ENCODE data around the gene OTOG.

Gene OTOG

DNA sequence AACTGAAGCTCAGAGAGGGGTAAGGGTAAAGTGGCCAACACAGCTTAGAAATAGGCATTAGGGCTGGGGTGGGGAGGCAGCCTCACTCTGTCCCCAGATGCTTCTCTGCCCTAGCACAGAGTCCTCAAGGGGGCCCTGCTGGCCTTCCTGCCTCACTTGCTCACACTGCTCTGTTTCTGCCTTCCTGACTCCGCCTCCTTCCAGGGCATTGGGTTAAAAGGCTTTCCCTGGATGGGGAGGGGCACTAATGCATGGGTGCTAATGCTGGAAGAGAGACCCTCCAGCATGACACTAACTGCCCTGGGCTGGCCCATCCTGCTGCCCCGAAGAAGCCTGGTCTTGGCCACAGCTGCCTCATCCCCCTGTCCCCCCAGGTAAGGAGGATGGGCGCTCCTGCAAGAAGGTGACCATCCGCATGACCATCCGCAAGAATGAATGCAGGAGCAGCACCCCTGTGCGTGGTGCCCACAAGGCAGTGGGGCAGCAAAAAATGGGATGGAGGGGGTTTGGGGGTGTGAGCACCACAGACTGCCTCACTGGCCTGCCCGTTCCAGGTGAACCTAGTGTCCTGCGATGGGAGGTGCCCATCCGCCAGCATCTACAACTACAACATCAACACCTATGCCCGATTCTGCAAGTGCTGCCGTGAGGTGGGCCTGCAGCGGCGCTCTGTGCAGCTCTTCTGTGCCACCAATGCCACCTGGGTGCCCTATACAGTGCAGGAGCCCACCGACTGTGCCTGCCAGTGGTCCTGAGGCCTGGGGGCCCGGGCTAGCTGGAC is 98.3 kb downstream of the OTOG start:
- no peak for TF ChIP-seq EZH2 (IDR thresholded peaks at IDR 0.05; ENCODE audit: borderline replicate concordance, low read depth, low read length, severe bottlenecking)
- TF ChIP-seq, protein P1, sequence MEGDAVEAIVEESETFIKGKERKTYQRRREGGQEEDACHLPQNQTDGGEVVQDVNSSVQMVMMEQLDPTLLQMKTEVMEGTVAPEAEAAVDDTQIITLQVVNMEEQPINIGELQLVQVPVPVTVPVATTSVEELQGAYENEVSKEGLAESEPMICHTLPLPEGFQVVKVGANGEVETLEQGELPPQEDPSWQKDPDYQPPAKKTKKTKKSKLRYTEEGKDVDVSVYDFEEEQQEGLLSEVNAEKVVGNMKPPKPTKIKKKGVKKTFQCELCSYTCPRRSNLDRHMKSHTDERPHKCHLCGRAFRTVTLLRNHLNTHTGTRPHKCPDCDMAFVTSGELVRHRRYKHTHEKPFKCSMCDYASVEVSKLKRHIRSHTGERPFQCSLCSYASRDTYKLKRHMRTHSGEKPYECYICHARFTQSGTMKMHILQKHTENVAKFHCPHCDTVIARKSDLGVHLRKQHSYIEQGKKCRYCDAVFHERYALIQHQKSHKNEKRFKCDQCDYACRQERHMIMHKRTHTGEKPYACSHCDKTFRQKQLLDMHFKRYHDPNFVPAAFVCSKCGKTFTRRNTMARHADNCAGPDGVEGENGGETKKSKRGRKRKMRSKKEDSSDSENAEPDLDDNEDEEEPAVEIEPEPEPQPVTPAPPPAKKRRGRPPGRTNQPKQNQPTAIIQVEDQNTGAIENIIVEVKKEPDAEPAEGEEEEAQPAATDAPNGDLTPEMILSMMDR (IDR thresholded peaks at IDR 0.05; ENCODE audit: borderline replicate concordance, extremely low read depth, low read length, poor library complexity, severe bottlenecking): no peak
- DNase-seq (no peak), ATAC-seq (ENCODE audit: insufficient read depth, low read depth) (no peak)
- peaks cover 7% of the 10 kb centered on the region for H3K4me1 ChIP-seq (ENCODE audit: insufficient read depth, low read length)
- no peak overlapping the region for H3K27ac ChIP-seq (ENCODE audit: low read length)
- H3K36me3 ChIP-seq (ENCODE audit: insufficient read depth, low read length): no peaks in the 10 kb centered on the region
- H3K4me3 ChIP-seq (ENCODE audit: low read depth in 1 of 2, low read length in 2 of 2): no peak overlapping the region
- H3K9ac ChIP-seq (ENCODE audit: low read depth, low read length): no peak overlapping the region
- H3K4me2 ChIP-seq (ENCODE audit: insufficient read depth, low read length): no peak overlapping the region
- H3K27me3 ChIP-seq (ENCODE audit: insufficient read depth, low read length, poor library complexity): peaks cover 17% of the 10 kb centered on the region
- H3K9me3 ChIP-seq (ENCODE audit: insufficient read depth, low read length, severe bottlenecking): no peaks in the 10 kb centered on the region
- H3K79me2 ChIP-seq (ENCODE audit: insufficient read depth, low read length): no peaks in the 10 kb centered on the region
- no peaks in the 10 kb centered on the region; the same call in 1 of the 2 replicates for H4K20me1 ChIP-seq (ENCODE audit: insufficient read depth, low read length)
- no peak overlapping the region for H2AFZ ChIP-seq (ENCODE audit: low read depth, low read length)

DNA sequence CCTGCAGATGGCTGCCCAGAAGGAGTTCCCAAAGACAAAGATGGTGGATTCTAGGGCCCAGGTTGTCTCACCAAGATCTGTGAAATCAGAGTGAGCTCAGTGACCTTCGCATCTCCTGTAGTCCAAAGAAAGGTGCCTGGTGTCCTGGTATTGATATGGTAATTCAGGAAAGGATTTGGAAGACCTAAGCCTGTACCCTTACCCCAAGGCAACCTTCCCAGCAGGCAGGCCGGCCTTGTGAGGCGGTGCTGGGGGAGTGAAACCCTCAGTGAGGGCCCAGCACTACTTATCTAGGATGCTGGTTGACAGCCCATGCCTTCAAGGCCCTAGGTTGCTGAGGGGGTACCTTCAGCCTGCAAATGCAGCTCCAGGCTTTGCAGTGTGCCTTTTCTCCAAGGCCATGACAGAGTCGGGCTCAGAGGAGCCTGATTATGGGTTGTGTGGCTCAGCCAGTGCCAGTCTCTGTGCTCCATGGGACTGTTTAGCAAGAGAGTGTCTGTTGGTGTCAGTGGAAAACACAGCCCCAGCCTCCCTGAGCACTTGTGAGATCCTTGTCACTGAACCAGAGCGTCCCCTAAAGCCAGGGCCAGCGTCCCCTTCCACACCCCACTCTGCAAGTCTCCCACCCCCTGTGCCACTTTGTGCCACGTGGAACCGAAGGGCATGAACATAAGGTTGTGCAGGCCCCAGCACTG is 99.5 kb downstream of the OTOG start:
- no peak overlapping the region for H3K4me3 ChIP-seq (ENCODE audit: low read depth in 1 of 2, low read length in 2 of 2)
- H3K27ac ChIP-seq (ENCODE audit: low read length): no peak overlapping the region
- H3K4me1 ChIP-seq (ENCODE audit: insufficient read depth, low read length): peaks cover 7% of the 10 kb centered on the region
- no peaks in the 10 kb centered on the region for H3K36me3 ChIP-seq (ENCODE audit: insufficient read depth, low read length)
- no peak for TF ChIP-seq EZH2 (IDR thresholded peaks at IDR 0.05; ENCODE audit: borderline replicate concordance, low read depth, low read length, severe bottlenecking)
- TF ChIP-seq, protein P1 (IDR thresholded peaks at IDR 0.05; ENCODE audit: borderline replicate concordance, extremely low read depth, low read length, poor library complexity, severe bottlenecking): no peak
- DNase-seq (no peak), ATAC-seq (ENCODE audit: insufficient read depth, low read depth) (no peak)
- H3K9ac ChIP-seq (ENCODE audit: low read depth, low read length): no peak overlapping the region
- no peak overlapping the region for H2AFZ ChIP-seq (ENCODE audit: low read depth, low read length)
- H3K27me3 ChIP-seq (ENCODE audit: insufficient read depth, low read length, poor library complexity): peaks cover 17% of the 10 kb centered on the region
- no peaks in the 10 kb centered on the region for H3K79me2 ChIP-seq (ENCODE audit: insufficient read depth, low read length)
- H3K4me2 ChIP-seq (ENCODE audit: insufficient read depth, low read length): no peak overlapping the region
- H3K9me3 ChIP-seq (ENCODE audit: insufficient read depth, low read length, severe bottlenecking): no peaks in the 10 kb centered on the region
- H4K20me1 ChIP-seq (ENCODE audit: insufficient read depth, low read length): no peaks in the 10 kb centered on the region; the same call in 1 of the 2 replicates

DNA sequence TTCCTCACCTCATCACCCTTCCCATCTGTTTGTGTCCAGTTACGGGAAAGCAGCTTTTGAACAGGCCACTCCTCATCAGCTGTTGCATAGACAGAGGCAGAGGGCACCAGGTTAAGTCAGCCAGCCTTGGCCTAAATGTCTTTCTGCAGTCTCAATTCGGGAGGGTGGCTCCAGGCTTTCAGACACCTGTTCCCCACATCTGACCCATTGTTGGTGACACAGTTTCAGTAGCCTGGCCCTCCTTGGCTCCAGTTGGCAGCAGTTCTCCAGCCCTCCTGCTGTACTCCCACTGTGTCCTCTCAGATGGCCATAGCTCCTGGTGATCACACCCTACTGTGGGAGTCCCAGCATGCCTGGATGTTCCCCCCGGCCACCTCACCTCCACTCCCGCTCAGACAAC is 101.5 kb downstream of the OTOG start:
- no peaks in the 10 kb centered on the region for H3K9me3 ChIP-seq (ENCODE audit: insufficient read depth, low read length, severe bottlenecking)
- H3K9ac ChIP-seq (ENCODE audit: low read depth, low read length): no peak overlapping the region
- no peak overlapping the region for H3K27ac ChIP-seq (ENCODE audit: low read length)
- H4K20me1 ChIP-seq (ENCODE audit: insufficient read depth, low read length): no peaks in the 10 kb centered on the region
- H3K4me2 ChIP-seq (ENCODE audit: insufficient read depth, low read length): no peak overlapping the region
- H3K27me3 ChIP-seq (ENCODE audit: insufficient read depth, low read length, poor library complexity): peaks cover 15% of the 10 kb centered on the region
- DNase-seq (no peak), ATAC-seq (ENCODE audit: insufficient read depth, low read depth) (no peak)
- H3K4me3 ChIP-seq (ENCODE audit: low read depth in 1 of 2, low read length in 2 of 2): no peak overlapping the region
- TF ChIP-seq, protein P1 (IDR thresholded peaks at IDR 0.05; ENCODE audit: borderline replicate concordance, extremely low read depth, low read length, poor library complexity, severe bottlenecking): no peak
- no peak for TF ChIP-seq EZH2 (IDR thresholded peaks at IDR 0.05; ENCODE audit: borderline replicate concordance, low read depth, low read length, severe bottlenecking)
- H3K79me2 ChIP-seq (ENCODE audit: insufficient read depth, low read length): no peaks in the 10 kb centered on the region
- H3K4me1 ChIP-seq (ENCODE audit: insufficient read depth, low read length): peaks cover 7% of the 10 kb centered on the region
- no peak overlapping the region for H2AFZ ChIP-seq (ENCODE audit: low read depth, low read length)
- H3K36me3 ChIP-seq (ENCODE audit: insufficient read depth, low read length): no peaks in the 10 kb centered on the region
